IPS-NIHi11 (cell line): ENCODE results near the gene TBC1D19.
A peak's percentile ranks its signal among the peaks of the same experiment; 100 is the strongest.

Experiments used
- DNase-seq: peaks from one replicate; pipeline ENCODE4 v3.0.0; 2012; ENCODE audit warnings: mixed read lengths, low spot score

TBC1D19 gene

DNA sequence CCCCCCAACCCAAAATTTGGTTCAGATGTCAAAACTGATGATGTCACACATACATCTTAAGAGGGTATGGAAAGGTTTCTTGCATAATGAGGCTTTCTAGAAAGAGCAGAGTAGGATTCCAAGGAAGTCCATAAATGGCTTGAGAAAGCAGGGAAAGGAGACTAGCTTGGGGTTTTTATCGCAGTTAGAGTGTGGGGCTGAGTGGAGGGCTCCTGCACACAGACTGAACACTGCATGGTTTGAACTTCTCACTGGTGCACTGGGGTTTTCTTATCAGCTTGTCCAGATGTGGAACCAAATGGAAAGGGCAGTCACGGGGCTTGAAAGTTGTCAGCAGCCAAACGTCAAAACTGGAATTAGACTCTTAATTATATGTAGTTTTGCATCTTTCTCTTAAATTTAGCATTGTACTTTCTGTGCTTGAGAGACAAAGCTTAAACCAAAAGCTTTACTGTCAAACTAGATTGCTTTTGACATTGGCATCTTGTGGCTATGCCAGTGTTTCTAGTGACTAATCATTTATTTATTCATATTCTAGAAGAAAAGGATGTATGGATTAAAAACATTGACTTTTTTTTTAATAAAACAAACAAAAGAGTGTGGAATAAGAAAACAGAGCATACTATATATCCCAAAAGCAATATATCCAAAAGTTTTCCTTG is 198.4 kb downstream of the TBC1D19 start:
- DNase-seq = no peak

GRCh38 chr4:26782830-26783202 is 198.9 kb downstream of the TBC1D19 start:
- no peak for DNase-seq

DNA sequence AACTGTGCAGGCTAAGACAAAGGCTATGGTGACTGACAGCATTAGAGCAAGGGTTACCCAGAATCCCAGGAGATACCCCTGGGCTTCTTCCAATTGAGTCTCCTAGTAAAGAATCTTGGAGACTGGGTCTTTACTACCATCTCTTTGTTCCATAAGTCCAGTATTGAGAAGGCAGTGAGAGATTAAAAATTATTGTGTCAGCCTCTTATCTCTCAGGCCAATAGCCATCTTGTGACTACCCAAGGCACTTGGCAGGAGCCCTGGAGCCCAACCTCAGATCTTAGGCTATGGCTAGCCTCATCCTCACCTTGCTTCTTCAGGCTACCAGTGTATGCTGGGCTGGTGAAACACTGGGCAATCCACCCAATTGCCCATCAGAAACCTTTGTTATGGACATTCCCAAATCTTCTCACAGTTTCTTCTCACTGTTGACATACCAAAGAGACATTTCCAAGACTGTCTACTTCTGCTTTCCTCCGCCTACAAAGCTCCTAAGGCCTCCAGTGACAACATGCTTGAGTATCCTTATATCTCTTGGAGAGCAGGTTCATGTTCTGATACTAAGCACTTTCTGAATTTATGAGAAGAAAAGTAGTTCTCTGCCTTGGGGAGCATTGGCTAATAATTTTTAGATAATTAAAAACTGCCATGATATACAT is 200.5 kb downstream of the TBC1D19 start:
- DNase-seq = no peak

DNA sequence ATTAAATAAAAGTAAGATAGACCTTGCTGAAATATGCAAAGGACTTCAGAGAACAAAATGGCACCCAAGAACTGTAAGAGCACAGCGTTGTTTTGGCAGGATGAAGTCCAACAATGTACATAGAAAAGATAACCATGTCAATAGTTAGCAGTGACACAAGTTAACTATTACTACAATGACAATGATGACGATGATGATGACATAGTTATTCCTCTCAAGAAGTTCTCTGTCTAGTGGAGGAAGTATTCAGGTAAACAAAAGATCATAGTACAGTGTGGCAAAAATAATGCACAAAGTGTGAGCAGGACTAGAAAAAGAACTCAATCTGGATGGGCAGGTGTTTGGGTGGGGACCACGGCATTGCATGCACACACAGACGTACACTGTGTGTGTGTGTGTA is 201.4 kb downstream of the TBC1D19 start:
- DNase-seq = no peak

GRCh38 chr4:26785810-26786209 is 201.9 kb downstream of the TBC1D19 start:
- DNase-seq = no peak

- DNase-seq = no peak
Observed at GRCh38 chr4:26786916-26787315, 203.0 kb downstream of the TBC1D19 start.

- peak; percentile 52 for DNase-seq
Observed at GRCh38 chr4:26787461-26788340, 203.8 kb downstream of the TBC1D19 start.

DNA sequence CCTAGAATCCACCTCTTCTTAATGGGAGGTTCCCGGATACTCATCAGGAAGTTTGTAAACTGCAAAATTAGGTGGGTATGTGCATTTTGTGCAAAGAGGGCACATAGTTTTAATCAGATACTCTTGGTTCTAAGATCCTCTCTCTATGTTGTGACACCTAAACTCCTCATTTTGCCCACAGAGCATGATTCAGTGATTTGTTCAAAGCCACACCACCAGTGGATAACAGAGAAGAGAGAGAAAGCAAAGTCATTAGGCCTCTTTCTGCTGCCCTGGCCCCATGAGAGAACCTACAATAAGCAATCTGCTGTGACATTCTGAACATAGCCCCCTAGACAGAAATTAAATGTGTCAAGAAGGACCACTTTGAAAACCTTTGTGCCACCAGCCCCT is 204.5 kb downstream of the TBC1D19 start:
- no peak for DNase-seq

DNA sequence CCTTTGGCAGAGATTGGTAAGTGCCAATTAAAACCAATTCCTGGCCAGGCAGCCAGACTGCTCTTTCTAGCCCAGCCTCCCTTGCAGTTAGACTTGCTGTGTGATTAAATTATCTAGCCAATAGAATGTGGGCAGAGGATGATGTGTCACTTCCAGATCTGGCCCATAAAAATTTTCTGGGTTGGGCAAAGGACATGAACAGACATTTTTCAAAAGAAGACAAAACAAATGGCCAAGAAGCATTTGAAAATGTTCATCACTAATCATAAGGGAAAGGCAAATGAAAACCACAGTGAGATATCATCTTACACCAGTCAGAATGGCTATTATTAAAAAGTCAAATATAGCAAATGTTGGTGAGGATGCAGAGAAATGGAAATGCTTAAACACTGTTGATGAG is 205.3 kb downstream of the TBC1D19 start:
- DNase-seq = no peak

DNA sequence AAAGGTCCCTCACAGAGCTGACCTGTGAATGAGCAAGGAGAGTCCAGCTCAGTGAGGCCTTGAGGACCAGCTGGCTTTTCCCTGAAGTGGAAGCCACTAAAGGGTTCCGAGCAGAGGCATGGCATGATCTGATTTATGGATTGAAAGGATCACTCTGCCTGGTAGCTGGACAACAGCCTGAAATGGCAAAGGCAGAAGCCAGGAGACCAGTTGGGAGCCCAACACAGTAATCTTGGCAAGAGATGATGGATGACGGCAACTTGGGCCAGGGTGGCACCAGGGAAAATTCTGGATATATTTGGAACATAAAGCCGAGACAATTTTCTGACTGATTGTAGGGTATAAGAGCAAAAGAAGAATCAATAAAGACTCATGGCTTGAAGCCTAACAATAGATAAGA is 207.5 kb downstream of the TBC1D19 start:
- DNase-seq = no peak

DNA sequence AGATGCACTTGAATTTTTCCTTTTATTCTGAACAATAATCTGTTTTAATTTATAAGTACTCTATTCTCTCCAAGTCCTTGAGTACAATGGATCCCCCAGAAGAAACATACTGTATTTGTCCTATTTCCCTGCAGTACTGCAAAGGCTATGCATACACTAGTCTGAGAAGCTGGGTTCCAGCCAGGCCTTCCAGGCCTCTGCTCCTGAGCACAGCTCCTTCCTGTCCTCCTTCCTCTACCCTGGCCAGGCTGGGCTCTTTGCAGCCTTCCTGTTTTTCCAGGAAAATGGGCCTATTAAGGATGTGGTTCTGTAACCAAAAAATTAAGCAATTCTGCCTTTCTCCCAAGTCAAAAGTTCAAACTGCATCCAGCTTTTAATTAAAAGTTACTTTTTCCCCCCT is 208.8 kb downstream of the TBC1D19 start:
- DNase-seq = no peak

GRCh38 chr4:26793735-26794134 is 209.9 kb downstream of the TBC1D19 start:
- DNase-seq = peak; percentile 26

DNA sequence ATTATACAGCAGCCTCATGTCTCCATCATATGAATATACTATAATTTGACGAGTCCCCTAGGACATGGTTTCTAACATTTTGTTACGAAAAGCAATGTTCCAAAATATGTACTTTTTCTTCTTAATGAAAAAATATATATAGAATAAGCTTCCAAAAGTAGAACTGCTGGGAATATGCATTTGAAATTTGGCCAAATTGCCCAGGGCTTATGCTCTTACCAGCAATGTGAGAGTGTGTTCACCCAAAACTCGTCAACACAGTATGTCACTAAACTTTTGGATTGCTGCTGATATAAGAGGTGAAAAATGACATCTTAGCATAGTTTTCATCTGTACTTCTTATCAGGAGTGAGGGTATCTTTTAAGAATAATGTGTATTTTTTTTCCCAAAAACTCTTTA is 212.2 kb downstream of the TBC1D19 start:
- no peak for DNase-seq

DNA sequence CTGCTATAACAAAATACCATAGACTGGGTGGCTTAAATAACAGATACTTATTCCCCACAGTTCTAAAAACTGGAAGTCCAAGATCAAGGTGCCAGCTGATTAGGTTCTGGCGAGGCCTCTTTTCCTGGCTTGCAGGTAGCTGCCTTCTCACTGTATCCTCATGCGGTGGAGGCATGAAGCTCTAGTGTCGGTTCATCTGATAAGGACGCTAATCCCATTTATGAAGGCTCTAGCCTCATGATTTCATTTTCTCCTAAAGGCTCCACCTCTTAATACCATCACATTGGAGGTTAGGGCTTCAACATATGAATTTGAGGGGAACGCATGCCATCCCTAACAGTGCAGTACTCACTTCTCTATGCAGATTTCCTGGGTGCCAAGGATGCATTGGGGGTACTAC is 218.9 kb downstream of the TBC1D19 start:
- no peak for DNase-seq

DNA sequence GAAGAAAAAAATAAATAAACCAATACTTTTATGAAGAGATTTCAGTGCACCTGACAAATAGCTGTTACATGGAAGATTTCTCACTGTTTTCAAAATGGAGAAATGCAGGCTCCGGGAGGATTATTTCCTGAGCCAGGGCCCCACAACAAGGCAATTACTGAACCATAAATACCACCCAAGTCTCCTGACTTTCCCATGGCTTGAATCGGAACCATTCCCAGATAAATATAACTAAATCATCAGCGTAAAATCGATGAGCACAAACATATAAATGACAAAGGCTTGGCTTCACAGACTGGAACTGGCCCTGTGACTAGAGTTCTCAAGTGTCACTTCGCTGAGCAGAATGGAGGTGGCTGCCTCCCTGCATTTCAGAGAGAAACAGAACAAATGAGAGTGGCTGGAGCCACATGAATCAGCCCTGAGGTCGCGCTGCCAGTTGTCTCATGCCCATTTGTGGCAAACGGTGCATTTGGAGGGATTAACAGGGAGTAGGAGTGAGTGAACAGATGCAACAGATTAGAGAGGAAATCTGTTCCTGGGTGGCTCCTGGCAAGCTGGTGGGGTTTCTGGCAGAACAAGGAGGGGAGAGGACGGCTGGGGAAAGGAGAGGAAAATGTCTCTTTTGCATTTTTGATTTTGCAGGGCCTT is 219.5 kb downstream of the TBC1D19 start:
- DNase-seq = no peak

DNA sequence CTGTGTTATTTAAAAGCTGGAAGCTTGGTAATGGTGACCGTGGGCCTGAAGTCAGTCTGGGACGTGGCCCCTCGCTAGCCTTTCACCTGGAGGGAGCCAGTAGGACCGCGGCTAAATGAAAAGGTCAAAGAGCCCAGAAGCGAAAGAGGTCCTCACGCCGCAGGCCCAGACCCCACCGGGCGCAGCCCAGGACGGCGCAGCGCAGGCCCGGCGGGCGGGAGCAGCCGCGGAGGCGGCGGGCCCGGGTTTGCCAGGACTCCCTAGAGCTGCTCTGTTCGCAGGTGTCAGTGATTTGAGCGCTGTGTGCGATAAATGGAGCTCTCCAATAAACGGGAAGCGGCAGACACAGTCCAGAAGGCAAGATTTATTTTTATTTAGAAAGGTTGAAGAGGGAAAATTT is 220.6 kb downstream of the TBC1D19 start:
- DNase-seq = no peak

DNA sequence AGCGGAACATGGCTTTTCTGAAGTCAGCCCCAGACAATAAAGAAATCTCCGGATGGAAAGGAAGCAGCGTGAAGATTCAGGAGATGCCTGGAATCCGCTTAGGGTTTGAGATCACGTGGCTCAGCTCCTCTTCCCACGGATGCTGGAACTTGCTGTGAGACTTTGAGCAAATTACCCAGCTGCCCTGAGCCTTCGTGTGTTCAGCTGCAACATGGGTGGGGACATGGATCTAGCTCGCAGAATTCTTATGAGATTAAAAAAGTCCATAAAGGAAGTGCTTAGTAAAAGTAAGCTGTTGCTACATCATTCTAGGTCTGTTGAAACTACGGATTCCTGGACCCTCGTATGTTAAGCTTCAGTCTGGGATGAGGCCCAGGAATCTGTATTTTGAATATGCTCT is 221.0 kb downstream of the TBC1D19 start:
- DNase-seq = no peak
